NK-92 (cell line): ENCODE data around the gene CCL5.
"Not testable (repeated sequence)": the region's sequence is repeated elsewhere in the genome, so short reads cannot be mapped to it uniquely, and the experiment has no call there.

Source experiments
- DNase-seq: peaks from one replicate; lab custom pipeline; 2025; ENCODE audit not compliant: unreplicated experiment; lab: John Stamatoyannopoulos, UW

CCL5 gene

GRCh38 chr17:35898283-35899070, 18.3 kb upstream of the CCL5 start:
- no peak for DNase-seq

- DNase-seq = not testable (repeated sequence)
Observed at GRCh38 chr17:35897772-35898171, 17.6 kb upstream of the CCL5 start.

GRCh38 chr17:35895636-35896587, 15.8 kb upstream of the CCL5 start:
- no peak for DNase-seq

GRCh38 chr17:35894206-35894605, 14.0 kb upstream of the CCL5 start:
- no peak for DNase-seq

GRCh38 chr17:35893751-35894150, 13.6 kb upstream of the CCL5 start:
- no peak for DNase-seq

- no peak for DNase-seq
Observed at GRCh38 chr17:35892091-35893035, 12.2 kb upstream of the CCL5 start.

- no peak for DNase-seq
Observed at GRCh38 chr17:35891269-35891668, 11.1 kb upstream of the CCL5 start.

GRCh38 chr17:35890774-35891155, 10.6 kb upstream of the CCL5 start:
- DNase-seq = no peak

- DNase-seq = no peak
Observed at GRCh38 chr17:35889818-35890773, 9.9 kb upstream of the CCL5 start.

GRCh38 chr17:35889241-35889640, 9.1 kb upstream of the CCL5 start:
- no peak for DNase-seq

GRCh38 chr17:35878361-35878760, 1.8 kb downstream of the CCL5 start:
- no peak for DNase-seq

- no peak for DNase-seq
Observed at GRCh38 chr17:35877345-35878029, 2.7 kb downstream of the CCL5 start.

- no peak for DNase-seq
Observed at GRCh38 chr17:35876534-35876933, 3.6 kb downstream of the CCL5 start.

GRCh38 chr17:35875800-35876139, 4.4 kb downstream of the CCL5 start:
- DNase-seq = no peak

GRCh38 chr17:35875072-35875799, 4.9 kb downstream of the CCL5 start:
- no peak for DNase-seq

GRCh38 chr17:35872196-35872980, 7.8 kb downstream of the CCL5 start:
- no peak for DNase-seq

GRCh38 chr17:35870906-35871819, 9.0 kb downstream of the CCL5 start:
- no peak for DNase-seq
